ENCODE results near the gene RREB1. TPM values are rescaled to one million over a fixed set of nuclear protein-coding genes. Genes with fewer than 3 reads are reported as not detected.
A peak's percentile ranks its signal among the peaks of the same experiment; 100 is the strongest.

The RREB1 gene
- 10 to 100 TPM; 20.6 to 27.5 TPM for total RNA-seq

GRCh38 chr6:7107578-7108195 lies at the start of gene RREB1:
Gene RREB1, plus strand, starts transcription at chr6:7107961. Its CDS starts 73,951 bp downstream, at chr6:7181912.
- Mint-ChIP-seq H3K4me1 (ENCODE audit: low read depth in 2 of 2) (peaks cover 33 to 34% of the 10 kb centered on the region in 2 donors), H3K27me3 (no peaks in the 10 kb centered on the region), H3K36me3 (no peaks in the 10 kb centered on the region), H3K27ac (peak within 1 kb of the TSS; percentile 81 to 96), H3K9me3 (no peaks in the 10 kb centered on the region), H3K4me3 (peak within 1 kb of the TSS; percentile 90)
- ATAC-seq (peak; percentile 72 to 78), DNase-seq (ENCODE audit: low spot score) (peak; percentile 69)

GRCh38 chr6:7058250-7058923 lies 49.4 kb upstream of the RREB1 start:
- Mint-ChIP-seq H3K9me3 (no peaks in the 10 kb centered on the region), H3K27me3 (peaks cover 3 to 7% of the 10 kb centered on the region in 2 donors), H3K27ac (no peak overlapping the region), H3K36me3 (no peaks in the 10 kb centered on the region), H3K4me1 (ENCODE audit: low read depth in 2 of 2) (peaks cover 0 to 5% of the 10 kb centered on the region in 2 donors), H3K4me3 (no peak overlapping the region)
- ATAC-seq (peak; percentile 36 to 59), DNase-seq (ENCODE audit: low spot score) (no peak)

GRCh38 chr6:7060769-7061516 lies 46.8 kb upstream of the RREB1 start:
- H3K36me3 Mint-ChIP-seq: no peaks in the 10 kb centered on the region

GRCh38 chr6:7062451-7063162 lies 45.2 kb upstream of the RREB1 start:
- H3K4me1 Mint-ChIP-seq (ENCODE audit: low read depth in 2 of 2): peaks cover 0 to 5% of the 10 kb centered on the region in 2 donors

More at GRCh38 chr6:7060769-7061516, 46.8 kb upstream of the RREB1 start:
- peaks cover 0 to 5% of the 10 kb centered on the region in 2 donors for H3K4me1 Mint-ChIP-seq (ENCODE audit: low read depth in 2 of 2)
- peaks cover 3 to 7% of the 10 kb centered on the region in 2 donors for H3K27me3 Mint-ChIP-seq
- no peak overlapping the region for H3K27ac Mint-ChIP-seq
- ATAC-seq (no peak), DNase-seq (ENCODE audit: low spot score) (no peak)
- H3K4me3 Mint-ChIP-seq: no peak overlapping the region
- H3K9me3 Mint-ChIP-seq: no peaks in the 10 kb centered on the region

GRCh38 chr6:7067305-7067704 lies 40.5 kb upstream of the RREB1 start:
- Mint-ChIP-seq H3K4me3 (no peak overlapping the region), H3K36me3 (no peaks in the 10 kb centered on the region), H3K9me3 (no peaks in the 10 kb centered on the region), H3K27ac (no peak overlapping the region), H3K27me3 (peaks cover 4 to 9% of the 10 kb centered on the region in 2 donors), H3K4me1 (ENCODE audit: low read depth in 2 of 2) (no peaks in the 10 kb centered on the region)
- DNase-seq (ENCODE audit: low spot score) (no peak), ATAC-seq (no peak)

More at GRCh38 chr6:7062451-7063162, 45.2 kb upstream of the RREB1 start:
- Mint-ChIP-seq H3K36me3 (no peaks in the 10 kb centered on the region), H3K9me3 (no peaks in the 10 kb centered on the region), H3K27me3 (peaks cover 0 to 3% of the 10 kb centered on the region in 2 donors), H3K27ac (no peak overlapping the region), H3K4me3 (no peak overlapping the region)
- DNase-seq (ENCODE audit: low spot score) (no peak), ATAC-seq (no peak)

- peaks cover 17 to 20% of the 10 kb centered on the region in 2 donors for H3K4me1 Mint-ChIP-seq (ENCODE audit: low read depth in 2 of 2)
- no peak overlapping the region for H3K4me3 Mint-ChIP-seq
- ATAC-seq: no peak
- H3K27me3 Mint-ChIP-seq: peaks cover 4 to 9% of the 10 kb centered on the region in 2 donors
- DNase-seq (ENCODE audit: low spot score): no peak
- no peaks in the 10 kb centered on the region for H3K9me3 Mint-ChIP-seq
- no peak overlapping the region for H3K27ac Mint-ChIP-seq
- no peaks in the 10 kb centered on the region for H3K36me3 Mint-ChIP-seq
These were observed 36.4 kb upstream of the RREB1 start for GRCh38 chr6:7071405-7071804.

GRCh38 chr6:7073082-7073820 lies 34.5 kb upstream of the RREB1 start:
- Mint-ChIP-seq H3K4me3 (no peak overlapping the region), H3K27me3 (peaks cover 4 to 9% of the 10 kb centered on the region in 2 donors), H3K27ac (peak overlapping the region in 1 of 2 donors; percentile 80)

GRCh38 chr6:7073821-7074525 lies 33.8 kb upstream of the RREB1 start:
- H3K4me3 Mint-ChIP-seq: no peak overlapping the region
- no peaks in the 10 kb centered on the region for H3K36me3 Mint-ChIP-seq
- H3K4me1 Mint-ChIP-seq (ENCODE audit: low read depth in 2 of 2): peaks cover 17 to 20% of the 10 kb centered on the region in 2 donors
- DNase-seq (ENCODE audit: low spot score): peak; percentile 85
- no peaks in the 10 kb centered on the region for H3K9me3 Mint-ChIP-seq
- peak overlapping the region in 1 of 2 donors; percentile 80 for H3K27ac Mint-ChIP-seq
- peaks cover 7 to 9% of the 10 kb centered on the region in 2 donors for H3K27me3 Mint-ChIP-seq
- peak; percentile 97 to 99 for ATAC-seq

More at GRCh38 chr6:7073082-7073820, 34.5 kb upstream of the RREB1 start:
- no peak for DNase-seq (ENCODE audit: low spot score)
- no peaks in the 10 kb centered on the region for H3K36me3 Mint-ChIP-seq
- H3K4me1 Mint-ChIP-seq (ENCODE audit: low read depth in 2 of 2): peaks cover 17 to 20% of the 10 kb centered on the region in 2 donors
- no peak for ATAC-seq
- H3K9me3 Mint-ChIP-seq: no peaks in the 10 kb centered on the region

GRCh38 chr6:7074870-7075269 lies 32.9 kb upstream of the RREB1 start:
- Mint-ChIP-seq H3K9me3 (no peaks in the 10 kb centered on the region), H3K4me1 (ENCODE audit: low read depth in 2 of 2) (peaks cover 17 to 20% of the 10 kb centered on the region in 2 donors), H3K27me3 (peaks cover 7 to 9% of the 10 kb centered on the region in 2 donors), H3K36me3 (no peaks in the 10 kb centered on the region), H3K4me3 (no peak overlapping the region), H3K27ac (no peak overlapping the region)
- DNase-seq (ENCODE audit: low spot score): no peak
- ATAC-seq: no peak

- Mint-ChIP-seq H3K27me3 (peaks cover 7 to 9% of the 10 kb centered on the region in 2 donors), H3K9me3 (no peaks in the 10 kb centered on the region)
These were observed 32.3 kb upstream of the RREB1 start for GRCh38 chr6:7075341-7076000.

GRCh38 chr6:7077856-7078255 lies 29.9 kb upstream of the RREB1 start:
- no peaks in the 10 kb centered on the region for H3K9me3 Mint-ChIP-seq
- peaks cover 0 to 3% of the 10 kb centered on the region in 2 donors for H3K27me3 Mint-ChIP-seq
- no peak overlapping the region for H3K27ac Mint-ChIP-seq
- H3K36me3 Mint-ChIP-seq: no peaks in the 10 kb centered on the region
- no peak overlapping the region for H3K4me3 Mint-ChIP-seq
- peaks cover 17 to 20% of the 10 kb centered on the region in 2 donors for H3K4me1 Mint-ChIP-seq (ENCODE audit: low read depth in 2 of 2)
- ATAC-seq: no peak
- no peak for DNase-seq (ENCODE audit: low spot score)

More at GRCh38 chr6:7075341-7076000, 32.3 kb upstream of the RREB1 start:
- Mint-ChIP-seq H3K4me3 (no peak overlapping the region), H3K4me1 (ENCODE audit: low read depth in 2 of 2) (peaks cover 17 to 20% of the 10 kb centered on the region in 2 donors), H3K27ac (peak overlapping the region in 1 of 2 donors; percentile 70), H3K36me3 (no peaks in the 10 kb centered on the region)
- ATAC-seq (no peak), DNase-seq (ENCODE audit: low spot score) (no peak)

GRCh38 chr6:7078856-7079255 lies 28.9 kb upstream of the RREB1 start:
- H3K4me1 Mint-ChIP-seq (ENCODE audit: low read depth in 2 of 2): peaks cover 13% of the 10 kb centered on the region in 2 donors
- no peaks in the 10 kb centered on the region for H3K9me3 Mint-ChIP-seq
- peaks cover 0 to 3% of the 10 kb centered on the region in 2 donors for H3K27me3 Mint-ChIP-seq
- H3K36me3 Mint-ChIP-seq: no peaks in the 10 kb centered on the region
- no peak for ATAC-seq
- H3K4me3 Mint-ChIP-seq: no peak overlapping the region
- no peak for DNase-seq (ENCODE audit: low spot score)
- H3K27ac Mint-ChIP-seq: no peak overlapping the region

Data from natural killer cell treated with Interleukin-12 subunit alpha and Interleukin-12 subunit beta and Interleukin-15 and Interleukin-18, amount 100 ng/mL, for 72 hours (primary cell).